ENCODE measurements around the gene TFB2M. TPM values are rescaled to one million over a fixed set of nuclear protein-coding genes. Genes with fewer than 3 reads are reported as not detected.

TFB2M gene
- total RNA-seq, 4 donors from 2014 or later, result 5.8 to 12.1 (median 8.6) TPM

GRCh38 chr1:246540738-246541491, 25.1 kb downstream of the TFB2M start:
- TF ChIP-seq CTCF (IDR thresholded peaks at IDR 0.05; ENCODE audit: low read depth), result no peak

- TF ChIP-seq CTCF (IDR thresholded peaks at IDR 0.05; ENCODE audit: low read depth), result no peak
Observed at GRCh38 chr1:246537887-246538286, 28.2 kb downstream of the TFB2M start.

GRCh38 chr1:246537441-246537840, 28.6 kb downstream of the TFB2M start:
- no peak for TF ChIP-seq CTCF (IDR thresholded peaks at IDR 0.05; ENCODE audit: low read depth)

GRCh38 chr1:246534114-246534513, 31.9 kb downstream of the TFB2M start:
- TF ChIP-seq CTCF (IDR thresholded peaks at IDR 0.05; ENCODE audit: low read depth), result no peak

- no peak for TF ChIP-seq CTCF (IDR thresholded peaks at IDR 0.05; ENCODE audit: low read depth)
Observed at GRCh38 chr1:246533371-246533905, 32.6 kb downstream of the TFB2M start.

GRCh38 chr1:246532519-246532918, 33.5 kb downstream of the TFB2M start:
- no peak for TF ChIP-seq CTCF (IDR thresholded peaks at IDR 0.05; ENCODE audit: low read depth)

GRCh38 chr1:246530482-246530881, 35.6 kb downstream of the TFB2M start:
- TF ChIP-seq CTCF (IDR thresholded peaks at IDR 0.05; ENCODE audit: low read depth), result no peak
